ENCODE data around the gene SUPT4H1. TPM values are rescaled to one million over a fixed set of nuclear protein-coding genes. Genes with fewer than 3 reads are reported as not detected.

SUPT4H1 gene
- total RNA-seq, 4 donors from 2014 or later, result 34.5 to 38.0 (median 35.2) TPM

GRCh38 chr17:58368860-58369213 lies 16.8 kb upstream of the SUPT4H1 start:
- TF ChIP-seq CTCF (IDR thresholded peaks at IDR 0.05) (no peak), POLR2A (IDR thresholded peaks at IDR 0.05) (no peak), EP300 (IDR thresholded peaks at IDR 0.05) (no peak)
- WGBS, 2 donors, result 64 to 68% methylated on average over 3 of the region's 3 CpGs
- Histone ChIP-seq H3K4me1 (no peaks in the 10 kb centered on the region), H3K27ac (no peak overlapping the region), H3K27me3 (no peaks in the 10 kb centered on the region), H3K9me3 (no peaks in the 10 kb centered on the region), H3K4me3 (no peak overlapping the region), H3K36me3 (no peaks in the 10 kb centered on the region)
- DNase-seq (ENCODE audit: low spot score in 2 of 2), result no peak

- no peak overlapping the region for H3K4me3 ChIP-seq
- no peaks in the 10 kb centered on the region for H3K9me3 ChIP-seq
- TF ChIP-seq POLR2A (IDR thresholded peaks at IDR 0.05), result no peak
- TF ChIP-seq EP300 (IDR thresholded peaks at IDR 0.05), result no peak
- TF ChIP-seq CTCF (IDR thresholded peaks at IDR 0.05), result no peak
- no peak for DNase-seq (ENCODE audit: low spot score in 2 of 2)
- H3K36me3 ChIP-seq, result no peaks in the 10 kb centered on the region
- no peaks in the 10 kb centered on the region for H3K27me3 ChIP-seq
- H3K4me1 ChIP-seq, result no peaks in the 10 kb centered on the region
- WGBS, 2 donors, result 92 to 93% methylated on average over 3 of the region's 3 CpGs
- H3K27ac ChIP-seq, result no peak overlapping the region
Measured at GRCh38 chr17:58367461-58367860, 15.5 kb upstream of the SUPT4H1 start.

- no peaks in the 10 kb centered on the region for H3K36me3 ChIP-seq
- 54 to 70% methylated on average over 5 of the region's 5 CpGs for WGBS, 2 donors
Measured at GRCh38 chr17:58365980-58366595, 14.1 kb upstream of the SUPT4H1 start.

GRCh38 chr17:58365185-58365979 lies 13.4 kb upstream of the SUPT4H1 start:
- H3K9me3 ChIP-seq, result no peaks in the 10 kb centered on the region
- TF ChIP-seq EP300 (IDR thresholded peaks at IDR 0.05) (no peak), CTCF (IDR thresholded peaks at IDR 0.05) (no peak), POLR2A (IDR thresholded peaks at IDR 0.05) (no peak)
- no peaks in the 10 kb centered on the region for H3K36me3 ChIP-seq
- DNase-seq (ENCODE audit: low spot score in 2 of 2), result no peak
- no peaks in the 10 kb centered on the region for H3K27me3 ChIP-seq
- no peaks in the 10 kb centered on the region for H3K4me1 ChIP-seq
- H3K27ac ChIP-seq, result peak overlapping the region in 1 of 4 donors; percentile 50
- no peak overlapping the region for H3K4me3 ChIP-seq

More at GRCh38 chr17:58365980-58366595, 14.1 kb upstream of the SUPT4H1 start:
- H3K4me1 ChIP-seq, result no peaks in the 10 kb centered on the region
- TF ChIP-seq POLR2A (IDR thresholded peaks at IDR 0.05) (no peak), EP300 (IDR thresholded peaks at IDR 0.05) (no peak), CTCF (IDR thresholded peaks at IDR 0.05) (no peak)
- no peaks in the 10 kb centered on the region for H3K27me3 ChIP-seq
- H3K4me3 ChIP-seq, result no peak overlapping the region
- no peak overlapping the region for H3K27ac ChIP-seq
- no peak for DNase-seq (ENCODE audit: low spot score in 2 of 2)
- H3K9me3 ChIP-seq, result no peaks in the 10 kb centered on the region

GRCh38 chr17:58364270-58364942 lies 12.4 kb upstream of the SUPT4H1 start:
- Histone ChIP-seq H3K27ac (peak overlapping the region in 1 of 4 donors; percentile 50), H3K9me3 (no peaks in the 10 kb centered on the region), H3K27me3 (no peaks in the 10 kb centered on the region), H3K4me1 (no peaks in the 10 kb centered on the region), H3K36me3 (no peaks in the 10 kb centered on the region), H3K4me3 (no peak overlapping the region)
- no peak for DNase-seq (ENCODE audit: low spot score in 2 of 2)
- TF ChIP-seq POLR2A (IDR thresholded peaks at IDR 0.05) (no peak), CTCF (IDR thresholded peaks at IDR 0.05) (no peak), EP300 (IDR thresholded peaks at IDR 0.05) (no peak)
- WGBS, 2 donors, result 41 to 45% methylated on average over 7 of the region's 7 CpGs
